GM18861 (cell line): ENCODE results near the gene PLA2G6.

ENCODE experiments used
- ATAC-seq: cut with Tn5 transposase; IDR thresholded peaks from one replicate; pipeline ENCODE4 v1.9.1; 2021; ENCODE audit not compliant: unreplicated experiment

Gene PLA2G6

DNA sequence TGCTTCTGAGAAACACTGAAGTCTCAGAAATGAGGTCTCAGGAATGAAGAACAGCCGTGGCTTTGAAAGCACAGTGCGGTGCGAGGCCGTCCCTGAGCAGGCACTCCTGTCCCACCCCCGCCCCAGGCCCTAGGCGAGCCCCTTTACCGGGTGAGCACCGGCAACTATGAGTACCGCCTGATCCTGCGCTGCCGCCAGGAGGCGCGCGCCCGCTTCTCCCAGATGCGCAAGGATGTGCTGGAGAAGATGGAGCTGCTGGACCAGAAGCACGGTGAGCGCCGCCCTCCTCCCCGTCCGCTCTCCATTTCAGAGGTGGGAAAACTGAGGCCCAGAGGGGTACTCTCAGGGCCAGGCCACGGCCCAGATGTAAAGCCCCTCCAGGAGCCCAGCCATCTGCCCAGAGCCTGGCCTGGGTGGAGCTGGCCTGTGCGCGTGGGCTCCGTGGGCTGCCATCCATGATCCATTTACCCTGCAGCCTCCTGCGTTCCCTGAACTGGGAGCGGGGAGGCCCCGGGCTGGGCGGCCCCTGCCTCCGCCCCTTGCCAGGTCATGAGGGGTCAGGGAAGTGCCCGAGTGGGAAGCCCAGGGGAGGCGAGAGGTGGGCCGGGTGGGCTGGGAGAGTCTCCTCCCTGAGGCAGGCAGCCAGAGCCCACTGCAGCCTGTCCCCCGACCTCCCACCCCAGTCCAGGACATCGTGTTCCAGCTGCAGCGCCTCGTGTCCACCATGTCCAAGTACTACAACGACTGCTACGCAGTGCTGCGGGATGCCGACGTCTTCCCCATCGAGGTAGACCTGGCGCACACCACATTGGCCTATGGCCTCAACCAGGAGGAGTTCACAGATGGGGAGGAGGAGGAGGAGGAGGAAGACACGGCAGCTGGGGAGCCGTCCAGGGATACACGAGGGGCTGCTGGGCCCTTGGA lies 107.2 kb downstream of the PLA2G6 start:
- no peak for ATAC-seq

DNA sequence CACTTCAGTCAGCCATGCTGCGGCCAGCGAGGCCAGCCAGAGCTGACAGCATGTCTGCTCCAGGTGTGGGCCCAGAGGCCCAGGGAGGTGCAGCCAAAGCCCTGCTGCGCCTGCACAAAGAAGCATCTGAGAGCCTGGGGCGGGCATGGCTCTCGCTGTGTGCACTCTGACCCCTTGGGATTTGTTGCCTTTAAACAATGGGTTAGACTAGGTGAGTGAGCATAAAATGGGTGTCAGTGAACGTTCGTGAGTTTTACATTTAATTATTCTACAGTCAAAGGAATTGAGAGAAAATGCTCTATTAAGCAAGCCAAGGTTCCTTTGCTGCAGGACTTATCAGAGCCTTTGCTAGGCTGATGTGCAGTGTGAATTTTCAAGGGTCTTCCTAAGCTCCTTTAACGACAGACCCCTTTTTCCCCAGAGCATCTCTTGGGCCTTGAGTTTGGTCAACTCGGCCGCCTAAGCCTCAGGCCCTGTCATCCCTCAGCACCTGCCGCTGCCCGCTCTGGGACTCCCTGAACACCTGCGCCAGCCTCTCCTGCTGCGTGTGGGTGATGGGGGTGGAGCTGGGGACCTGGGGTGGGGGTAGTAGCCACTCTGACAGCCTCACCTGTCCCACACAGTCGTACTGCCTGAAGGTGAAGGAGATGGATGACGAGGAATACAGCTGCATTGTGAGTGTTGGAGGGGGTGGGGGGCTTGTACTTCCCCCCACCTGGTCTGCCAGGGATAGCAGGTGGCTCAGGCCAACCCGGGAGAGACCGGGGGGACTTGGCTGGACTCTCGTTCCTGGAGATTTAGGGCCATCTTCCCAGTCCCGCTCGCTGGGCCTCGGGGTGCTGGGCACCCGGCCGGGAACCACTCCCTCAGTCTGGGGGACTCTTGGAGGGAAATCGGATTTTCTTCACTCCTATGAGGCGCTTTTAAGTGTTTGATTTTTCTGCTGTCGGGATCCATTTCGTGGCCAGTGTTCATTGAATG lies 108.2 kb downstream of the PLA2G6 start:
- ATAC-seq, result no peak

DNA sequence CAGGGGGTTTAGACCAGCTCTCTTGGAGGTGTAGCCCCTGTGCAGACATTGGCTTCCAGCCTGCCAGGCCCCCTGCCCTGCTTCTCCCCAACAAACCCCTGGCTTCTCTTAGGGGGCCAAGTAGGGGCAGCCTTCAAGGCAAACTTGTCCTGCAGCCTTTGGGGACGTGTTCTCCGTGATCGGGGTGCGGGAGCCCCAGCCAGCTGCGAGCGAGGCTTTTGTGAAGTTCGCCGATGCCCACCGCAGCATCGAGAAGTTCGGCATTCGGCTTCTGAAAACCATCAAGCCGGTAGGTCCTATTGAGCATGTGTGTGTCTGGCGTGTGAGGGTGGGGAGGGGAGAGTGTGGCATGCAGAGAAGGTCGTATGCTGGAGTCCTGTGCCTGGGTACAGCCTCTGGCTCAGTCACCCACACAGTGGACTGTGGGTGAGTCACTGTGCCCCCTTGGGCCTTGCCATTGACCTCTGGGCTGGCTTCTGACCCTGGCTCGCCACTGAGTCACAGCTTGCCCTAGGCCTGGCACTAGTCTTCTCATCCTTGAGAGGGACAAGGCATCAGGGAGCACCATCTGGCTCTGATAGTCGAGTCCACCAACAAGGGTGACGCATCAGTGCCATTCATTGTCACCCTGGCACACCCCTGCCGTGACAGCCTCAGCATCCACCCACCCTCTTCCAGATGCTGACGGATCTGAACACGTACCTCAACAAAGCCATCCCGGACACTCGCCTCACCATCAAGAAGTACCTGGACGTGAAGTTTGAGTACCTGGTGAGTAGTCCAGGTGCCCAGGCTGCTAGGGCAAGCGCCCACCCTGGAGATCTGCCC lies 109.1 kb downstream of the PLA2G6 start:
- no peak for ATAC-seq

DNA sequence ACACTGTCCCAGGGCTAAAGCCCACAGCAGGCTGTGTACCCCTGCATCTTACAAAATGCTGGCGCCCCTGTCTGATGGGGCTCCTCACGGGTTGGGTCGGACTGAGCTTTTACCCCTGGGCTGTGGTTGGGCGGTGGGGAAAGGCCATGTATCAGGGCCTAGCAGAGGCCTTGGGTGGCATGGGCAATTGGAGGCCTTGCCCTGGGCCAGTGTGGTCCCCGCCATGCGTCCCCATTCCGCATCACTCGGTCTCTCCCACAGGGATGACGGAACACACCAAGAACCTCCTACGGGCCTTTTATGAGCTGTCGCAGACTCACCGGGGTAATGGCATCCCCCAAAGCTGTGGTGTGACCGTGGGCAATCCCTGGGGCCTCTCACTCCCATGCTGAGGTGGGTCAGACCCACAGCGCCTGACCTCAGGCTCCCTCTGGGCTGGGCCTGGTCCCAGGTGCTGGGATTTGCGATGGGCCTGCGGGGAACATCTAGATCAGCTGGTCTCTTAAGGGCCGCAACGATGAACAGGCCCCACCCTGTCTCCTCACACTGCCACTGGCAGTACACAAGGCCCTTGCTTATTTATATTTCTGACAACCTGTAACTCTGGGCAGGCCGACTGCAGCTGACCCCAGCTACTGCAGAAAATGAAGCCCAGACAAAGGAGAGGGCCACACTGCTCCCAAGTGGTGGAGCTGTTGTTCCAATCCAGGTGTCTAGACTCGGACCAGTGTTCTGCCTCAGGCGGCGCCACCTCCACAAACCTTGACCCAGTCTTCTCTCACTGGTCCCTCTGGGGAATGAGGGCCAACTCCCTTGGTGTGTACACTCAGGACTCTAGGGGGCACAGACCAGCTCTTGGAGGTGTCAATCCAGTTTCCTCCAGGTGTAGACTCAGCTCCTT lies 110.0 kb downstream of the PLA2G6 start:
- ATAC-seq, result no peak

GRCh38 chr22:38070250-38070921 lies 111.2 kb downstream of the PLA2G6 start:
- no peak for ATAC-seq

DNA sequence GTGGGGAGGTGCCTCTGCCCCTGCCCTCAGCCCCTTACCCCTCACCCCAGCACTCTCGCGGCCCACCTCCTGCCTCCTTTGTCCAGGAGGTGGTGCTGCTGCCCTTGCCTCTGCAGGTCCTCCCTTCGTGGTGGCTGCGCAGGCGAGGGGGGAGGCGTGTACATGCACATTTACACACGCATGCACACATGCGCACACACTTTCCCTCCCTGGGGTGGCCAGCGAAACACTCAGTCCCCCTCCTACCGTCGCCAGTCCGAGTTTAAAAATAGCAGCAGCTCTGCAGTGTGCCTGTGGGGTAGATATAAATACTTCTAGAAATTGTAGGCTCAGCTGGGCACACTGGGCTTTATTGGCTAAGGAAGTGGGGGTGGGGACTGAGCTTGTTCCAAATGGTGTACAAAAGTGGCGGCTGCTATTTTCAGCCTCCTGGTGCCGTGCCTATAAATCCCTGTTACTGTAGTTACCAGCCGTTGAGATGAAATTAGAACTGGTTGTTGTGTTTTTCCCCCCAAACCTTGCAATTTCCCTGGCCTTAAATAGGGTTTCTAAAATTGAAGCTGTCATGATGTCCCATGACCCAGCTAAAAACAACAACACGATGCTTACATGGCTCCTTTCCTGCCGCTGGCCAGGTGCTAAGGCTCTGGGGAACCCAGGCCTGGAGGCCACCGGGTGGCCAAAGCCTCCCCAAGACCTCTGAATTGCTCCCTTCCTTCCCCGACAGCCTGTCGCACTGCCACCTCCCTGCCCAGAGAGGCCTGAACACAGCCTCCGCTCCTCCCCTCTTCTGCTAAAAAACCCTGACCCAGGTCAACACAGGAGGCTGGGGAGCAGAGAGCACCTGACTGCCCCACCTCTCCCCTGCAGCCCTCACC lies 112.0 kb downstream of the PLA2G6 start:
- no peak for ATAC-seq

DNA sequence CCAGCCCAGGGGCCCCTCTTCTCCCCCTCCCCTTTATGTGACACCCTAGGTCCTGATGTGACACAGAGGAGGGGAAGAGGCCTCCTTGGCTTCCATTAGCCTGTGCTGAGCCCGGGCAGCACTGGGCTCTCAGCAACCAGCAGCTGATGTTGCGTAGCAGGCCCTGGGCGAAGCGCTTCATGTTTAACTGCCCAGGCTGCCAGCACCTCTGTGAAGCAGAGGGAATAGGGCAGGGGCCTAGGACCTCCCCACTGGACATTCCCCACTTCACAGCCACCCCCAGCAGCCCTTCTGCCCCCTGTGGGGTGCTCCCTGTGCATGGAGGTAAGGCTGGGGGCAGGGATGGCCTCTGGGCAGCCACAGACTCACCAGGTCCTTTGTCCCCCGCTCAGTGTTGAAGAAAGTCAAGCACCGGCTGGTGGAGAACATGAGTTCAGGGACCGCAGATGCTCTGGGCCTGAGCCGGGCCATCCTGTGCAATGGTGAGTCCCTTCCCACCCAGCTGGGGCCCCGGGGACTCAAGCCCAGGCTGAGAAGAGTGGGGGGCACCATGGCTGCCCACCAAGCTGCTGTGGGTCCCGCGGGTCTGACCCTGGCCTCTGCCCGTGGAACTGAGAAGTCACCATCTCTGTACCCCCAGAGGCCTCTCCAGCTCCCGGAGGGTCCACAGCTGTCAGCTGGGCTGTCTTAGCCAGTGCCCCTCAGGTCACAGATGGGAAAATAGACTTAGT lies 112.8 kb downstream of the PLA2G6 start:
- no peak for ATAC-seq

DNA sequence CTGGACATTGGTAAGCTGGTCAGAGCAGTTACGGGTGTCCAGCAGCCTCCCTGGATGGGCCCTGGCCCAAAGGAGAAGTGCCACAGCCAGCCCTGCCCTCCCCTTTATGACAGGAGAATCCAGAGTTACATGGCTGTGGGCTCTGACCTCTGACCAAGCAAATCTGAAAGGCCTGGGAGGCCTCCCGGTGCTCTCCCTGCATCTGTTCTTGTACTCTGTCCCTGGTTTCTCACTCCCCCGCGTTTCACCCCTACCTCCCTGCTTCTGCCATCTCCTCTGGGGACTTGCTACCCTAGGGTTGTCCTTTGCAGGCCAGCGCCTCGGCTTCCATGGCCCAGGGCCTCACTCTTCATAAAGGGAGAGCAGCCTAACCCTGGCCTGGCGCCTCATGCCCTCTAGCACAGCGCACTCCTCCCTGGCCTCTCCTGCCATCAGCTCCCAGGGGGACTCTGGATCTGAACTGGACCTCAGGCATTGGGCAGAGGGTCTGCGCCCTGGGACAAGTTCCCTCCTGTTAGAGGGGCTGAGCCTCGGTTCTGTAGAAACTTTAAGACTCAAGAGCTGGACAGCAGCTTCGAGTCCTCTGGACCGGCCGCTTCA lies 113.8 kb downstream of the PLA2G6 start:
- no peak for ATAC-seq

- ATAC-seq, result no peak
Measured at GRCh38 chr22:38067028-38067415, 114.6 kb downstream of the PLA2G6 start.

GRCh38 chr22:38066381-38067027 lies 115.1 kb downstream of the PLA2G6 start:
- no peak for ATAC-seq

GRCh38 chr22:38065539-38065938 lies 116.1 kb downstream of the PLA2G6 start:
- no peak for ATAC-seq

GRCh38 chr22:38062791-38063190 lies 118.8 kb downstream of the PLA2G6 start:
- no peak for ATAC-seq
